ENCODE results near the gene HS3ST3A1.

GRCh38 chr17:13600475-13601321 lies 1.0 kb downstream of the HS3ST3A1 start:
- TF ChIP-seq CTCF (IDR thresholded peaks at IDR 0.05) (no peak), POLR2A (IDR thresholded peaks at IDR 0.05) (no peak)
